Measurements from ENCODE around the gene XPA.

DNA sequence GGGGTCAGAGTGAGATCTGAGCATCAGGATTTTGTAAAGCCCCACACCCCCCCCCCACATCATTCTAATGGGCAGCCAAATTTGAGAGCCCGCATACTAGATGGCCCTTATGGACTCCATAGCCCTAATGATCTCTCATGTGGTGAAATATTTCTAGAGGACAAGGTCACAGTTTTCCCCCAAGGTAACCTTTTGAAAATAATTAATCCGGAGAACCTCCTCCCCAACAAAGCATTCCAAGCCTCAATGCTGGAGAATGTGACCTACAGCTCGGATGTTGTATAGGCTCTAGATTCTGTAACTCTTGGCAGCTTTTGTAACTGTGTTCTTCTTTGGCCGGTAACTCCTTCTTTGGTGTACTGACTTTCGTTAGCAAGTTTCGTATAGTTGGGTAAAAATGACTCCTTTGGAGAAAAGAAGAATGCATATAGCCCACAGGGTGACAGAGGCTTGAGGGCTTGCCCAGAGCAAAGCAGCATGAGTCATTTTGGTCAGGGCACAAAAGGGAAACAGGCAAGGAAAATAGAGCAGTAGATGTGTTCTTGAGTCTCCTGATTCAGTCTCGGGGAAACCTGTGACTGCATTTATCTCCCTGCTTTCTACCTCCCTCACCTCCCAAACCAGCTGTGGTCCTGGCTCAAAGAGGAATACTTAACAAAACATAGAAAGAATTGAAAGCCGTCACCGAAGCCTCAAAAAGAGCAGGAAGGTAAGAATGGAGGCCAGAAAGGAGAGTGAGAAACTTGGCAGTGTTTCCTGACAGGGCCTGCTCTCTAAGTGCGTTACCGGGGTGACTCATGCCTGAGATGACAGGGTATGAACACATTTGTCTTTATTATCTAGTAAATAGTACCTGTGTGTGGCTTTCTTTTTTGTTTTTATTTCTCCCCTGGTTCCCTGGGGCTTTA is 6.6 kb upstream of the XPA start:
- TF ChIP-seq, protein P1, sequence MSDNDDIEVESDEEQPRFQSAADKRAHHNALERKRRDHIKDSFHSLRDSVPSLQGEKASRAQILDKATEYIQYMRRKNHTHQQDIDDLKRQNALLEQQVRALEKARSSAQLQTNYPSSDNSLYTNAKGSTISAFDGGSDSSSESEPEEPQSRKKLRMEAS (IDR thresholded peaks at IDR 0.05) = peak; percentile 25
- peak; percentile 20 for TF ChIP-seq YY1 (IDR thresholded peaks at IDR 0.05)
- TF ChIP-seq, protein P2, sequence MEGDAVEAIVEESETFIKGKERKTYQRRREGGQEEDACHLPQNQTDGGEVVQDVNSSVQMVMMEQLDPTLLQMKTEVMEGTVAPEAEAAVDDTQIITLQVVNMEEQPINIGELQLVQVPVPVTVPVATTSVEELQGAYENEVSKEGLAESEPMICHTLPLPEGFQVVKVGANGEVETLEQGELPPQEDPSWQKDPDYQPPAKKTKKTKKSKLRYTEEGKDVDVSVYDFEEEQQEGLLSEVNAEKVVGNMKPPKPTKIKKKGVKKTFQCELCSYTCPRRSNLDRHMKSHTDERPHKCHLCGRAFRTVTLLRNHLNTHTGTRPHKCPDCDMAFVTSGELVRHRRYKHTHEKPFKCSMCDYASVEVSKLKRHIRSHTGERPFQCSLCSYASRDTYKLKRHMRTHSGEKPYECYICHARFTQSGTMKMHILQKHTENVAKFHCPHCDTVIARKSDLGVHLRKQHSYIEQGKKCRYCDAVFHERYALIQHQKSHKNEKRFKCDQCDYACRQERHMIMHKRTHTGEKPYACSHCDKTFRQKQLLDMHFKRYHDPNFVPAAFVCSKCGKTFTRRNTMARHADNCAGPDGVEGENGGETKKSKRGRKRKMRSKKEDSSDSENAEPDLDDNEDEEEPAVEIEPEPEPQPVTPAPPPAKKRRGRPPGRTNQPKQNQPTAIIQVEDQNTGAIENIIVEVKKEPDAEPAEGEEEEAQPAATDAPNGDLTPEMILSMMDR (IDR thresholded peaks at IDR 0.05; ENCODE audit: low read depth, low read length, missing input control) = no peak
- TF ChIP-seq, protein P3, sequence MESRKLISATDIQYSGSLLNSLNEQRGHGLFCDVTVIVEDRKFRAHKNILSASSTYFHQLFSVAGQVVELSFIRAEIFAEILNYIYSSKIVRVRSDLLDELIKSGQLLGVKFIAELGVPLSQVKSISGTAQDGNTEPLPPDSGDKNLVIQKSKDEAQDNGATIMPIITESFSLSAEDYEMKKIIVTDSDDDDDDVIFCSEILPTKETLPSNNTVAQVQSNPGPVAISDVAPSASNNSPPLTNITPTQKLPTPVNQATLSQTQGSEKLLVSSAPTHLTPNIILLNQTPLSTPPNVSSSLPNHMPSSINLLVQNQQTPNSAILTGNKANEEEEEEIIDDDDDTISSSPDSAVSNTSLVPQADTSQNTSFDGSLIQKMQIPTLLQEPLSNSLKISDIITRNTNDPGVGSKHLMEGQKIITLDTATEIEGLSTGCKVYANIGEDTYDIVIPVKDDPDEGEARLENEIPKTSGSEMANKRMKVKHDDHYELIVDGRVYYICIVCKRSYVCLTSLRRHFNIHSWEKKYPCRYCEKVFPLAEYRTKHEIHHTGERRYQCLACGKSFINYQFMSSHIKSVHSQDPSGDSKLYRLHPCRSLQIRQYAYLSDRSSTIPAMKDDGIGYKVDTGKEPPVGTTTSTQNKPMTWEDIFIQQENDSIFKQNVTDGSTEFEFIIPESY (IDR thresholded peaks at IDR 0.05) = no peak
- TF ChIP-seq, protein P4, sequence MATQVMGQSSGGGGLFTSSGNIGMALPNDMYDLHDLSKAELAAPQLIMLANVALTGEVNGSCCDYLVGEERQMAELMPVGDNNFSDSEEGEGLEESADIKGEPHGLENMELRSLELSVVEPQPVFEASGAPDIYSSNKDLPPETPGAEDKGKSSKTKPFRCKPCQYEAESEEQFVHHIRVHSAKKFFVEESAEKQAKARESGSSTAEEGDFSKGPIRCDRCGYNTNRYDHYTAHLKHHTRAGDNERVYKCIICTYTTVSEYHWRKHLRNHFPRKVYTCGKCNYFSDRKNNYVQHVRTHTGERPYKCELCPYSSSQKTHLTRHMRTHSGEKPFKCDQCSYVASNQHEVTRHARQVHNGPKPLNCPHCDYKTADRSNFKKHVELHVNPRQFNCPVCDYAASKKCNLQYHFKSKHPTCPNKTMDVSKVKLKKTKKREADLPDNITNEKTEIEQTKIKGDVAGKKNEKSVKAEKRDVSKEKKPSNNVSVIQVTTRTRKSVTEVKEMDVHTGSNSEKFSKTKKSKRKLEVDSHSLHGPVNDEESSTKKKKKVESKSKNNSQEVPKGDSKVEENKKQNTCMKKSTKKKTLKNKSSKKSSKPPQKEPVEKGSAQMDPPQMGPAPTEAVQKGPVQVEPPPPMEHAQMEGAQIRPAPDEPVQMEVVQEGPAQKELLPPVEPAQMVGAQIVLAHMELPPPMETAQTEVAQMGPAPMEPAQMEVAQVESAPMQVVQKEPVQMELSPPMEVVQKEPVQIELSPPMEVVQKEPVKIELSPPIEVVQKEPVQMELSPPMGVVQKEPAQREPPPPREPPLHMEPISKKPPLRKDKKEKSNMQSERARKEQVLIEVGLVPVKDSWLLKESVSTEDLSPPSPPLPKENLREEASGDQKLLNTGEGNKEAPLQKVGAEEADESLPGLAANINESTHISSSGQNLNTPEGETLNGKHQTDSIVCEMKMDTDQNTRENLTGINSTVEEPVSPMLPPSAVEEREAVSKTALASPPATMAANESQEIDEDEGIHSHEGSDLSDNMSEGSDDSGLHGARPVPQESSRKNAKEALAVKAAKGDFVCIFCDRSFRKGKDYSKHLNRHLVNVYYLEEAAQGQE (IDR thresholded peaks at IDR 0.05) = no peak
- no peak for TF ChIP-seq EGR1 (IDR thresholded peaks at IDR 0.05; ENCODE audit: low read depth in 2 of 2)
